H1 (cell line): ENCODE measurements around the gene CEP70. TPM values are rescaled to one million over a fixed set of nuclear protein-coding genes. Genes with fewer than 3 reads are reported as not detected.

Experiments
- CREB1 ChIP-seq: IDR thresholded peaks from 2 replicates; pipeline ENCODE4 v1.6.1; 2012; ENCODE audit warnings: inconsistent platforms
- polyA plus RNA-seq, 7 experiments: library from polyadenylated mRNA; depleted of rRNA in 3 of 7; stranded (reverse) in 5 of 7; unstranded in 2 of 7; fragments of >200 nt in 5 of 7; fragments of 200-250 nt in 2 of 7; gene quantifications; 1 replicate in 5 of 7; 2 replicates in 1 of 7; 4 replicates in 1 of 7; pipeline versions ENCODE4 v1.2.1 to v1.2.3, GENCODE V29; 2011 to 2013; ENCODE audit warnings: missing spikeins in 2 of 7, mixed read lengths in 2 of 7
- total RNA-seq: library from RNA; stranded (reverse); fragmentation: NEBNext Ultra II Directional; extraction: Animal tissue kit (Norgen Biotek cat#: 25700); gene quantifications from 2 replicates; pipeline ENCODE4 v1.2.1, GENCODE V29; 2021
- TF ChIP-seq, protein P1 (sequence below): fragments of 300-600 bp; sonication (generic); IDR thresholded peaks from 2 replicates; pipeline ENCODE4 v1.7.1; 2012; ENCODE audit warnings: low read length, moderate library complexity, mild to moderate bottlenecking, inconsistent platforms; ENCODE audit not compliant: insufficient replicate concordance

CEP70 gene
- total and polyA plus RNA-seq, 2 of the 8 experiments (the other 6 are each of a cell fraction or from before 2014, with no cell fraction given): 3.9 to 26.2 TPM

GRCh38 chr3:138588445-138588844 lies 5.6 kb downstream of the CEP70 start (continued):
- TF ChIP-seq, protein P1, sequence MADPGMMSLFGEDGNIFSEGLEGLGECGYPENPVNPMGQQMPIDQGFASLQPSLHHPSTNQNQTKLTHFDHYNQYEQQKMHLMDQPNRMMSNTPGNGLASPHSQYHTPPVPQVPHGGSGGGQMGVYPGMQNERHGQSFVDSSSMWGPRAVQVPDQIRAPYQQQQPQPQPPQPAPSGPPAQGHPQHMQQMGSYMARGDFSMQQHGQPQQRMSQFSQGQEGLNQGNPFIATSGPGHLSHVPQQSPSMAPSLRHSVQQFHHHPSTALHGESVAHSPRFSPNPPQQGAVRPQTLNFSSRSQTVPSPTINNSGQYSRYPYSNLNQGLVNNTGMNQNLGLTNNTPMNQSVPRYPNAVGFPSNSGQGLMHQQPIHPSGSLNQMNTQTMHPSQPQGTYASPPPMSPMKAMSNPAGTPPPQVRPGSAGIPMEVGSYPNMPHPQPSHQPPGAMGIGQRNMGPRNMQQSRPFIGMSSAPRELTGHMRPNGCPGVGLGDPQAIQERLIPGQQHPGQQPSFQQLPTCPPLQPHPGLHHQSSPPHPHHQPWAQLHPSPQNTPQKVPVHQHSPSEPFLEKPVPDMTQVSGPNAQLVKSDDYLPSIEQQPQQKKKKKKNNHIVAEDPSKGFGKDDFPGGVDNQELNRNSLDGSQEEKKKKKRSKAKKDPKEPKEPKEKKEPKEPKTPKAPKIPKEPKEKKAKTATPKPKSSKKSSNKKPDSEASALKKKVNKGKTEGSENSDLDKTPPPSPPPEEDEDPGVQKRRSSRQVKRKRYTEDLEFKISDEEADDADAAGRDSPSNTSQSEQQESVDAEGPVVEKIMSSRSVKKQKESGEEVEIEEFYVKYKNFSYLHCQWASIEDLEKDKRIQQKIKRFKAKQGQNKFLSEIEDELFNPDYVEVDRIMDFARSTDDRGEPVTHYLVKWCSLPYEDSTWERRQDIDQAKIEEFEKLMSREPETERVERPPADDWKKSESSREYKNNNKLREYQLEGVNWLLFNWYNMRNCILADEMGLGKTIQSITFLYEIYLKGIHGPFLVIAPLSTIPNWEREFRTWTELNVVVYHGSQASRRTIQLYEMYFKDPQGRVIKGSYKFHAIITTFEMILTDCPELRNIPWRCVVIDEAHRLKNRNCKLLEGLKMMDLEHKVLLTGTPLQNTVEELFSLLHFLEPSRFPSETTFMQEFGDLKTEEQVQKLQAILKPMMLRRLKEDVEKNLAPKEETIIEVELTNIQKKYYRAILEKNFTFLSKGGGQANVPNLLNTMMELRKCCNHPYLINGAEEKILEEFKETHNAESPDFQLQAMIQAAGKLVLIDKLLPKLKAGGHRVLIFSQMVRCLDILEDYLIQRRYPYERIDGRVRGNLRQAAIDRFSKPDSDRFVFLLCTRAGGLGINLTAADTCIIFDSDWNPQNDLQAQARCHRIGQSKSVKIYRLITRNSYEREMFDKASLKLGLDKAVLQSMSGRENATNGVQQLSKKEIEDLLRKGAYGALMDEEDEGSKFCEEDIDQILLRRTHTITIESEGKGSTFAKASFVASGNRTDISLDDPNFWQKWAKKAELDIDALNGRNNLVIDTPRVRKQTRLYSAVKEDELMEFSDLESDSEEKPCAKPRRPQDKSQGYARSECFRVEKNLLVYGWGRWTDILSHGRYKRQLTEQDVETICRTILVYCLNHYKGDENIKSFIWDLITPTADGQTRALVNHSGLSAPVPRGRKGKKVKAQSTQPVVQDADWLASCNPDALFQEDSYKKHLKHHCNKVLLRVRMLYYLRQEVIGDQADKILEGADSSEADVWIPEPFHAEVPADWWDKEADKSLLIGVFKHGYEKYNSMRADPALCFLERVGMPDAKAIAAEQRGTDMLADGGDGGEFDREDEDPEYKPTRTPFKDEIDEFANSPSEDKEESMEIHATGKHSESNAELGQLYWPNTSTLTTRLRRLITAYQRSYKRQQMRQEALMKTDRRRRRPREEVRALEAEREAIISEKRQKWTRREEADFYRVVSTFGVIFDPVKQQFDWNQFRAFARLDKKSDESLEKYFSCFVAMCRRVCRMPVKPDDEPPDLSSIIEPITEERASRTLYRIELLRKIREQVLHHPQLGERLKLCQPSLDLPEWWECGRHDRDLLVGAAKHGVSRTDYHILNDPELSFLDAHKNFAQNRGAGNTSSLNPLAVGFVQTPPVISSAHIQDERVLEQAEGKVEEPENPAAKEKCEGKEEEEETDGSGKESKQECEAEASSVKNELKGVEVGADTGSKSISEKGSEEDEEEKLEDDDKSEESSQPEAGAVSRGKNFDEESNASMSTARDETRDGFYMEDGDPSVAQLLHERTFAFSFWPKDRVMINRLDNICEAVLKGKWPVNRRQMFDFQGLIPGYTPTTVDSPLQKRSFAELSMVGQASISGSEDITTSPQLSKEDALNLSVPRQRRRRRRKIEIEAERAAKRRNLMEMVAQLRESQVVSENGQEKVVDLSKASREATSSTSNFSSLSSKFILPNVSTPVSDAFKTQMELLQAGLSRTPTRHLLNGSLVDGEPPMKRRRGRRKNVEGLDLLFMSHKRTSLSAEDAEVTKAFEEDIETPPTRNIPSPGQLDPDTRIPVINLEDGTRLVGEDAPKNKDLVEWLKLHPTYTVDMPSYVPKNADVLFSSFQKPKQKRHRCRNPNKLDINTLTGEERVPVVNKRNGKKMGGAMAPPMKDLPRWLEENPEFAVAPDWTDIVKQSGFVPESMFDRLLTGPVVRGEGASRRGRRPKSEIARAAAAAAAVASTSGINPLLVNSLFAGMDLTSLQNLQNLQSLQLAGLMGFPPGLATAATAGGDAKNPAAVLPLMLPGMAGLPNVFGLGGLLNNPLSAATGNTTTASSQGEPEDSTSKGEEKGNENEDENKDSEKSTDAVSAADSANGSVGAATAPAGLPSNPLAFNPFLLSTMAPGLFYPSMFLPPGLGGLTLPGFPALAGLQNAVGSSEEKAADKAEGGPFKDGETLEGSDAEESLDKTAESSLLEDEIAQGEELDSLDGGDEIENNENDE: no peak
- no peak for TF ChIP-seq CREB1
